ENCODE results near the gene MAPK10.
"Not testable (repeated sequence)": the region's sequence is repeated elsewhere in the genome, so short reads cannot be mapped to it uniquely, and the experiment has no call there.

MAPK10 gene

DNA sequence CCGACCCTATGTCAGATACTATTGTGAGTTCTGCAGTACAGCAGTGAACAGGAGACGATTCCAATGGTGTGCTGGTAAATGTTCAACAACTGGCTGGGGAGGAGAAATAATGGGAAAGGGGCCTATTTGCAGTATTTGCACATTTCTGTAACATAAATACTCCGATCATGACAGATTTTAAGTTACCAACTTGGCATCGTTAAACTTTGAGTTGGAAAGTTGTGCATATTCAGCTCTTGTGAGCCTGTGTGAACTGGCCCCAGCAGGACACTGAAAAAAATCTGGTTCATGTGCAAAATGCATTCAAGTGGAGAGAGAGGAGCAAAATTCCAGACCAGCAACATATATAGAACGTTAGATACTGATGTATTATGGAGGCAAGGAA is 175.0 kb downstream of the MAPK10 start:
- no peak for DNase-seq (ENCODE audit: low read depth)

GRCh38 chr4:86184216-86184900 is 175.5 kb downstream of the MAPK10 start:
- no peak for DNase-seq (ENCODE audit: low read depth)

DNA sequence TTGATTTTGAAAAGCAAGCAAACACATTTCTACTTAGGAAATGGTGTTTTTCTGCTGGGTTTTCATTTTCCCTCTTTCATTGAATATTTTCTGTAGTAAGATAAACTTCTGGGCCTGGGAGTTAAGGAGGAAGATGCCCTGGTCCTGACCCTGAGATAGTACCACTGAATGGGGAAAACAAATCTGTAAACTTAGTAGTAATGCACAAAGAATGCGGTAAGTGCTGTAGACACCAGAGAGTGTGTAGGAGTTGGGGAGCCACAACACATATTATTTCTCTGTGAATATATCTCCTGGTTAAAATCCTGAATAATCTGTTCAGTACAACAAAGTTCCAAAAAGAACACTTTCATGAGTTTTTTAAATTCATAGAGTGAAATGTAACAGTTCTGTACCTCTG is 178.3 kb downstream of the MAPK10 start:
- DNase-seq (ENCODE audit: low read depth): no peak

DNA sequence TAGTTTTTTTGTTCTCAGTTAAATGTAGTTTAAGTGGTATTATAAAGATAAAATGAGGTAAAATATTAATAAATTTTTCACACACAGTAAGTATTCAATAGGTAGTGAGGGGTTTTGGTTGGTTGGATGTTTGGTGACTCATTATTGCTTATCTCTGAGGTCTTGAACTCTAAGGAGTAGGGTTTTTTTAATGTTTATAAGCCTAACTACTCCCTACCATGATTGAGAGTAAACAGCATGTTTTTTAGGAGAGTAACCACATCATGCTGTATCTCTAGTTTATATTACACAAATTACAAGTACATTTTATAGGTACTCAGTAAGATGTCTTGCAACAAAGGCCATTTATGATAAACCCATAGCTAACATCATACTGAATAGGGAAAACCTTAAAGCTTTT is 181.6 kb downstream of the MAPK10 start:
- no peak for DNase-seq (ENCODE audit: low read depth)

DNA sequence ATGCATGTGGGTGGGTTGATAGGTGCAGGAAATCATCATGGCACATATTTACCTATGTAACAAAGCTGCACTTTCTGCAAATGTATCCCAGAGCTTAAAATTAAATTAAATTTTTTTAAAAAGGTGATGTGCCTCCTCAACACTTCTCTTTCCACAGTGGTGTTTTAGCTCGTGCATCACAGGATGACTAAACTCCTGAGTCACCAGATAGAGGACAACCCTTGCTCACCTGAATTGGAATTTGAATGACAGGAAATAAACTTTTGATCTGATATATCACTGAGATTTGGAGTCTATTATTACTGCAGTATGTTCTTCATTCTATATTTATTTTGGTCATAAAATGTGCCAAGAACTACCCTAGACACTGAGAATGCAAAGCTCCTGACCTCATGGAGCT is 185.3 kb downstream of the MAPK10 start:
- no peak for DNase-seq (ENCODE audit: low read depth)

- DNase-seq (ENCODE audit: low read depth): not testable (repeated sequence)
Measured at GRCh38 chr4:86168335-86168734, 191.5 kb downstream of the MAPK10 start.

DNA sequence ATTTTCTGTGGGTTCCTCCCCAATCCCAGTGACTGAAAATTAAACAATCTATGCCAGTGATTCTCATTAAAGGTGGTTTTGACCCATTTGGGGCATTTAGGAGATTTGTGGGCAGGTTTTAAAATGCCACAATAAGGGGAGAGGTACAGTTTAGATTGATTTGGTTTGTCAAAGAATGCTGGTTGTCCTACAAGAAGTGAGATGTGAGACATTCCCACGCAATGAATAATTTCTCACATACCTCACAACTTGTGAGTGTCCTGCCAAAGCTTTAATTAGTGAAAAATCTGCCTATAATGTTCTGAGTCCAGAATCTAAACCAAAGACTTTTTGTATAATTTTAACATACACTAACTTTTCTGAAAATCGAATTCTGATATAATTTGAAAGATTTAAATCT is 199.4 kb downstream of the MAPK10 start:
- DNase-seq (ENCODE audit: low read depth): no peak

DNA sequence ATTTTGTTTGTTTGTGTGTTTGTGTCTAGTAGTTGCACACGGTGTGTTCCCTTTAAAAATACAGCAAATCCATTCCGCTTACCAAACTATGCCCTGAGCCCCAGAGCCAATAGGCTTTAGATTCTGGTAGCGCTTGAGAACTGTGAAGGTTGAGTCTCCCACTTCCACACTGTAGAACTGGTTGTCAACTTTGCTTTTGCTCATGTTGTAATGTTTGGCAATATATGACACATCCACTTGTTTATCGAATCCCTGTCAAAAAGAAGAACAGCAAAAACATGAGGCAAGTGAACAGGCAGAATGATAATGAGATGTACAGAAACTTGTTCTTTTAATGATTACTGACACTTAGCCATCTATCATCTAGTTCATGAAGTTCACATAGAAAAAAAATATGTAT is 200.6 kb downstream of the MAPK10 start:
- DNase-seq (ENCODE audit: low read depth): no peak

DNA sequence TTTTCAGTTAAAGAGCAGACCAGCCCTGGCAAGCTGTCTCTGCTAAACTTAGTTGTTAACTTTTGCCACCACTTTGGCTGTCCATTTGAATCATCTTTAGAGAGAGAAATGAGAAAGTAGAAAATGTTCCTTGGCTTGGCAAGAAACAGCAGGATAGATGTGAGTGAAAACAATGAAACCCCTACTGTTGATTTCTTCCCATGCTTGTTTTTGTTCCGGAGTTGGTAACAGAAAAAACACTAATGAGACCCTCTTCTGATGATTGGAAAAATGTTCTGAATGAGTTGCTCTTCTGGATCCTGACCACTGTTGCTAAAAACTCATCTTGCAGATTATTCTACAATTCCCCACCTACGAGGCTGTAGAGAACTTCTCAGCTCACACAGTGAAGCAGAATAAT is 203.3 kb downstream of the MAPK10 start:
- DNase-seq (ENCODE audit: low read depth): no peak

DNA sequence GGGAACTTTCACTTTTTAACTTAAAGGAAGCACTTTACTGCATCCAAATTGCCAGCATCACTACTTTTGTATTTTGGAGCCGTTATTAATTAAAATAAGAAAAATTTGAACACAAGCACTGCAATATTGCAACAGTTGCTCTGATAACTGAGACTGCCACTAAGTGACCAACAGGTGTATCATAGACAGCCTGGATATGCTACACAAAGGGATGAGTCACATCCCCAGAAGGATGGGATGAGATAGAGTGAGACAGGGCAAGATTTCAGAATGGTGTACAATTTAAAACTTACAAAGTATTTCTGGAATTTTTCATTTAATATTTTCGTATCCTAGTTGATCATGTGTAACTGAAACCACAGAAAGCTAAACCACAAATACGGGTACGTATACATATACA is 204.1 kb downstream of the MAPK10 start:
- no peak for DNase-seq (ENCODE audit: low read depth)

GRCh38 chr4:86152454-86152853 is 207.4 kb downstream of the MAPK10 start:
- DNase-seq (ENCODE audit: low read depth): no peak

GRCh38 chr4:86151196-86151595 is 208.7 kb downstream of the MAPK10 start:
- DNase-seq (ENCODE audit: low read depth): no peak

DNA sequence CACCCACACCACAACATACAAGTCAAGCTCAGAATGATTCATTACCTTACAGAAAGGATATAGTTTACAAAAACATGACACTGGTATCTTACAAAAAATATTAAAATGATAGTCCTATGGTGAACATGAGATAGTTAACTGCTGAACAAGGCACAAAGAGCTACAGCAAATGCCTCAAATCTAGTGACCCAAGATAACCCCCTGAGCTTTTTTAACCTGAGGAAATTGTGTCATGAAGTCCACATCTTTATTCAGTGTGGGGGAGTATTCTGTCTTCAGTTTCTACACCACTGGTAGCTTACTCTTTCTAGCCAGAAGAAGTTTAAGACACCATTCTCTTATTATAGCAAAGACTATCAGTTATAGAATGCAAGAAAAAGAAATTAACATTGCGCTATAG is 218.7 kb downstream of the MAPK10 start:
- DNase-seq (ENCODE audit: low read depth): no peak

- DNase-seq (ENCODE audit: low read depth): no peak
Measured at GRCh38 chr4:86132468-86132867, 227.4 kb downstream of the MAPK10 start.

GRCh38 chr4:86131456-86131855 is 228.4 kb downstream of the MAPK10 start:
- no peak for DNase-seq (ENCODE audit: low read depth)

DNA sequence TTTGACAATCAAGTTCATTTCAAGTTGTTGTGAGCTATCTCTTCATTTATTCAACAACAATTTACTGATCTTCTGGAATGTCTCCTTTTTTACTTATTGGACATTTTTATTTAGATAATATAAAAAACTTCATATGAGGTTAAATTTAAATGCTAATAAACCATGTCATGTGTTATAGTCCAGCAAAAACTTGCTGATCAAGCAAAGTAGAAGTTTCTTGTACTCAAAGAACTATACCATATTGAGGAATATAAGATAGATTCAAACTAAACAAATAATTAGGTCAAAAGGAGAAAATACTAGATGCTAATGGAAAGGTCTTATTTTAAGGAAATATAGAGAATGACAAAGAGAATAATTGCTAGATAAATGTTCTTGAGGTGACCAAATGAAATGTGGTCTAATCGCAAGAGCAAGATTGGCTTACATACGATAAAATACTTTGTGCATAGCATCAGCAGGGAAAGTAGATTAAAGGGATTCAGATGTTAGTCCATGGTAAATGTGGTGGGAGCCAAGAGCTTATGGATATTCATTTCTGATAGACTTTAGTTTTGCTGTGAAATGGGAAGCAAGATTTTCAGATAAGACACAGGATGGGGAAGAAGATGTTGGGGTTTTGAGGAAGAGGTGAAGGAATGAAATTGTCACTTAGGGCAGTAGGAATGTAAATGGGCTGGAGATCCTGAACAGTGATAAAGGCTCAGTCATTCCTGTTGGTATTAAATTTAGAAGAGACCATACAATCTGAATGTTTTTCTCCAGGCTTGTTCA is 229.5 kb downstream of the MAPK10 start:
- no peak for DNase-seq (ENCODE audit: low read depth)

DNA sequence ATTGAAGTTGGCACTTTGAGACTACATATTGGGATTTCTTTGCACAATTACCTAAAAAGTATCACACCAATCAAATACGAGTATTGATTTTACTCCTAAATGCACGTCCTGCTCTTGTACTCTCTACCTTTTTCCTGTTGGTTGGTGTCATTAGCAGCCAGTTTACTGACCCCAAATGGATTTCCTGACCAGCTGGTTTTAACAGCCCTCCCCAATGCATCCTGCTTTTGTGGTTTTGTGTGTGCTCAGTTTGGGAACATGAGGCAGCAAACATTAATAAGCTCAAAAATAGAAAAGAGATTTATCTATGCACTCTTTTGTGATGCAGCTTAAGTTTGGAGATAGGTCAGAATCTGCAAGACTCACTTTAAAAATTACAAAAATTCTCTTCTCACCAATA is 230.3 kb downstream of the MAPK10 start:
- no peak for DNase-seq (ENCODE audit: low read depth)

- DNase-seq (ENCODE audit: low read depth): no peak
Measured at GRCh38 chr4:86122404-86122803, 237.4 kb downstream of the MAPK10 start.

DNA sequence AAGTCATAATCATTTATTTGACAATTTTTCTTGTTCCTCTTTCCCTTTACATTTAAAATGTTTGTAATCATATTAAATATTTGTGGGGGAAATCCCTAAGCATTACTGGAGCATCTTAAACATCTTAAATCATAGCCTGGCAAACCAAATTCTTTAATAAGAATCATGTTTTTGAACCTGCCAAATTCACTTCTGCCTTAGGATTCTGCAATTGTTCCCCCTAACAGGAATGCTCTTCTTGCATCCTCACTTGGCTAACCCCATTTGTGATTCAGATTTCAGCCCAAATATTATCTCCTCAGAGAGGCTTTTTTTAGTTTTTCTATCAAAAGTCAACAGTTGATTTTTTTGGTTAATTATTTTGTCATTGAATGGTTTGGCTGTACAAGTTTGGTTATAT is 241.1 kb downstream of the MAPK10 start:
- no peak for DNase-seq (ENCODE audit: low read depth)

DNA sequence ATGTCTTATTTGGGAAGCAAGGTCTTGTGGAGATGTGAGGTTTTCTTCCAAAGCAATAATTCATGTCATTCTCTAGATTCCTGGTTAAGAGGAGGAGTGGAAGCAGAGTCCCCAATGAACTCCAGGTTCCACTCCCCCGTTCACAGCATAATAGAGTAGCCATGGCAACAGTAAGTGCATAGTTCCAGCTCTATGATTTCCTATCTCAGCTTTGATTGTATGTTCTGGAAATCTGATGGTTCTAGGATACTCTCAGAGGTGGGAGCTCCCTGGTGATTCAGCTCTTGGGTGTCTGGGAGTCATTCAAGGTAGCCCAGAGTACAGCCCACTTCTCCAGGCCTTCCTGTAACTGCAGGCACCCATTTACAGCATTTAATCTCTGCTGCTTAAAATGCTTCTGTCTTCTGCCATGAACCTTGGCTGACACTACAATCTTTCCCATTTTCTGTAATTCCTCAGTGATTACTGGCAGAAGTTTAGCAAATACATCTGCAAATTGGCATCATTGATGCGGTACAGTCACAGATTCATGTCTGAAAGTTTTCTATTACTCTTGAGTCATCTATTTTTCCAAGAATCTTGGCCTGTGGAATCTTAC is 242.0 kb downstream of the MAPK10 start:
- no peak for DNase-seq (ENCODE audit: low read depth)

- no peak for DNase-seq (ENCODE audit: low read depth)
Measured at GRCh38 chr4:86114563-86114962, 245.3 kb downstream of the MAPK10 start.

DNA sequence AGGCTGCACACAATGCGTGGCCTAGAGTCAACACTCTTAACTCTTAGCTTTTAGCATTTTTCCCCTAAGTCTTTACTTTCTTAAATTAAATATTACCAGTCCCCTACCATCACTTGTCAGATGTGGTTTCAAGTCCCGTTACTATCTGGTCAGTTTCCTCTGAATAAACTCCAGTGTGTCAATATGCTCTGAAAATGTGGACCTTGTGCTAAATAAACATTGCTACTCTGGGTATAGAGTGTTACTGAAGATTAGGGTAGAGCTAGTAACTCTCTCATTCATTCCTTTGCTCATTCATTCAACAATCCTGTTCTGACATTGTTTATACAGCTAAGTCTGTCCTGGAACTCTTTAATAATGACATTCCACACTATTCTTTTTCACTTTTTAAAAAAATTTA is 251.0 kb downstream of the MAPK10 start:
- DNase-seq (ENCODE audit: low read depth): no peak

DNA sequence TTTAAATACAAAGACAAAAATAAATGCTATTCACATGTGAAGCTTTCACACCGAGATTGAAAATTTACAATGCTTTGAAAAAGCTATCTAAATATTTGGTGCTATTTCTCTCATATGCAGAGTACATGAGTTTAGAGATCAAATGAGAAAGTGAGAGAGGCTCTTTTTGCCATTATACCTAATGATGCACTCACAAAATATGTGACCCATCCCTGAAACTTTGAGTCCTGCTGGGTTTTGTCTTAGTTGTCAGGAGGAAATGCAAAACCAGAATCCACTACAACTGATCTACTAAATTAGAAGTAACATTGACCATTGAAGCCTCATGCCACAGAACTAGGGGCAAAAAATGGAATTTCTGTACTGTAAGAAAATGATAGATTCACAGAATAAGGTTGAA is 251.7 kb downstream of the MAPK10 start:
- DNase-seq (ENCODE audit: low read depth): no peak

- no peak for DNase-seq (ENCODE audit: low read depth)
Measured at GRCh38 chr4:86107112-86107511, 252.7 kb downstream of the MAPK10 start.
